ENCODE results near the gene EPOP.
"Not testable (repeated sequence)": the region's sequence is repeated elsewhere in the genome, so short reads cannot be mapped to it uniquely, and the experiment has no call there.

EPOP gene

GRCh38 chr17:38637951-38638350, 36.8 kb downstream of the EPOP start:
- DNase-seq = no peak

DNA sequence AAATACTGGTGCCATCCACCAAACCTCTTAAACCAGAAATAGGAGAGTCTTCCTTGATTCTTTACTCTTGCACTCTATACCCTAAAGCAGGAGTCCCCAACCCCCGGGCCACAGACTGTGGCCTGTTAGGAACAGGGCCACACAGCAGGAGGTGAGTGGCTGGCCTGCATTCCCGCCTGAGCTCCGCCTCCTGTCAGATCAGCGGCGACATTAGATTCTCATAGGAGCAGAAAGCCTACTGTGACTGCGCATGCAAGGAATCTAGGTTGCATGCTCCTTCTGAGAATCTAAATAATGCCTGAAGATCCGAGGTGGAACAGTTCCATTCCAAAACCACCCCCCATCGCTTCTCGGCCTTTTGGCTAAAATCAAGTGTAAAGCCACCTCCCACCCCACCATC, 38.7 kb downstream of the EPOP start:
- no peak for DNase-seq

- DNase-seq = no peak
Measured at GRCh38 chr17:38632334-38632733, 42.4 kb downstream of the EPOP start.

GRCh38 chr17:38628441-38628840, 46.3 kb downstream of the EPOP start:
- DNase-seq = no peak

- DNase-seq = no peak
Measured at GRCh38 chr17:38627957-38628356, 46.8 kb downstream of the EPOP start.

- DNase-seq = not testable (repeated sequence)
Measured at GRCh38 chr17:38626606-38627226, 48.0 kb downstream of the EPOP start.

- no peak for DNase-seq
Measured at GRCh38 chr17:38625482-38625881, 49.3 kb downstream of the EPOP start.

DNA sequence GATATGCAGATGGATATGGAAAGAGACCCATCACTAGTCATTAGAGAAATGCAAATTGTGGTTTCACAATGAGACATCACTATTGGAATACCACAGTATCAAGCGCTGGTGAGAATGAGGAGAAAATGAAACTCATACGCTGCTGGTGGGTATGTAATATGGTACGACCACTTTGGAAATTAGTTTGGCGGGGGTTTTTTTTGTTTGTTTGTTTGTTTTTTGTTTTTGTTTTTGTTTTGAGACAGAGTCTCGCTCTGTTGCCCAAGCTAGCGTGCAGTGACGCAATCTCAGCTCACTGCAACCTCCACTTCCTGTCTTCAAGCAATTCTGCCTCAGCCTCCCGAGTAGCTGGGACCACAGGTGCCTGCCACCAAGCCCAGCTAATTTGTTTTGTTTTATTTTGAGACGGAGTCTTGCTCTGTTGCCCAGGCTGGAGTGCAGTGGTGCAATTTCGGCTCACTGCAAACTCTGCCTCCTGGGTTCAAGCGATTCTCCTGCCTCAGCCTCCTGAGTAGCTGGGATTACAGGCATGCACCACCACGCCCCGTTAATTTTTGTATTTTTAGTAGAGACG, 49.9 kb downstream of the EPOP start:
- not testable (repeated sequence) for DNase-seq

All from NCI-H748 treated with DMSO at 0.1 percent for 48 hours (cell line).